ENCODE measurements around the gene RIN3.

DNA sequence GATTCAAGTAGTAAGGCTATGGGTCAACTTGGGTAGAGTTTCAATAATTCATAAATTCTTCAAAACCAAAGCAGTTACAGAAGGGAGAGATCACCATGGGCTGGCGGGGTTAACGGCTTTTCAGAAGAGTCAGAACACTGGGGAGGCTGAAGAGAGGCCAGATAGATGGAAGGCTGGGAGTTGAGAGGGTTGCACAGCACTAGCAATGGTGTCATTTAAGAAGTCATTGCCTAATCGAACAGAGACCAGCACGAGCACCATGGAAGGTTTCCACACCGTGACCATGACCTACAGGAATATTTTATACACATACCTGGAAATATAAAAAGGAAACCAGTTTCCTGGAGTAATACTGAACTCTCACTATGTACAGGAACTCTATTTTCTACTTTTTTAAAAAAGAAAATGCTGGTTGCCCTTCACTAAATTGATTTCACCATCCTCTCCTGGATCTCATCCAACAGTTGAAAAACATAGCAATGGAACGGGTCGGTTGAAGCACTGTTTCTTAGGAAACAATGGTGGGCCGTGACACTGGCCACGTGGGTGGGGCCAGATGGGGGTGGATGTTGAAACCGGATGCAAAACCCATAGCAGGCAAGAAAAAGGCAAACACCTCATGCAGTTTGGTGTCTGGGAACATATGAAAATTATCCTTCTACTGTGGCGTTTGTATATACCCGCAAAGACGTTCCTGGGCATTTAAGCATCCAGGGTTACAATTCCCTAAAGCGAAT lies 38.0 kb upstream of the RIN3 start:
- TF ChIP-seq CTCF (IDR thresholded peaks at IDR 0.05): no peak
- no peak for TF ChIP-seq POLR2A (IDR thresholded peaks at IDR 0.05)
